NCI-H1694 (cell line): ENCODE measurements around the gene DNAJA3.

Experiments
- DNase-seq: peaks from one replicate; lab custom pipeline; 2025; lab: John Stamatoyannopoulos, UW

The DNAJA3 gene

DNA sequence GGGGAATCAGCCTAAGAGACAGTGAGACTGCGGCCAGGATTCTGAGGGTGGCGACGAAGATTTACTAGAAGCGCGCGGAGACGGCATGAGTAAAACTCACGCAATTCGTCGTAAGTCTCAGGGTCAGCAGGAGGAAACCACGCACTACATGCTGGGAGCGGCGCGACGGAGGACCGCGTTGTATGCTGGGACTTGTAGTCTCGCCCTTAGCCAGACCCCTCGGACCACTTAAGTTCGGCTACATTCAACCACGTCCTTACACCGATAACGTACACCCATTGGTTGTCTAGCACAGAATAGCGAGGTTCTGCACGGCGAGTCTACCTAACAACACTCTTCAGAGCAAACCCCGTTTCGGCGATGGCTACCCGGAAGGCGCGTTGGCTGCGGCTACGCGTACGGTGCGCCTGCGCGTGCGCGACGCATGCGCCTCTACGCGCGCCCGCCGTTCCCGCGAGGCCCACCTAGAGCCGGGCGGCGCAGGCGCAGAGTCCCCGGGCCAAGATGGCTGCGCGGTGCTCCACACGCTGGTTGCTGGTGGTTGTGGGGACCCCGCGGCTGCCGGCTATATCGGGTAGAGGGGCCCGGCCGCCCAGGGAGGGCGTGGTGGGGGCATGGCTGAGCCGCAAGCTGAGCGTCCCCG, at the start of gene DNAJA3:
DNAJA3 (plus strand) TSS at position 491 of the 643 bp plus-strand sequence; CDS start at position 505, 14 bp downstream.
- peak; percentile 82 for DNase-seq

DNA sequence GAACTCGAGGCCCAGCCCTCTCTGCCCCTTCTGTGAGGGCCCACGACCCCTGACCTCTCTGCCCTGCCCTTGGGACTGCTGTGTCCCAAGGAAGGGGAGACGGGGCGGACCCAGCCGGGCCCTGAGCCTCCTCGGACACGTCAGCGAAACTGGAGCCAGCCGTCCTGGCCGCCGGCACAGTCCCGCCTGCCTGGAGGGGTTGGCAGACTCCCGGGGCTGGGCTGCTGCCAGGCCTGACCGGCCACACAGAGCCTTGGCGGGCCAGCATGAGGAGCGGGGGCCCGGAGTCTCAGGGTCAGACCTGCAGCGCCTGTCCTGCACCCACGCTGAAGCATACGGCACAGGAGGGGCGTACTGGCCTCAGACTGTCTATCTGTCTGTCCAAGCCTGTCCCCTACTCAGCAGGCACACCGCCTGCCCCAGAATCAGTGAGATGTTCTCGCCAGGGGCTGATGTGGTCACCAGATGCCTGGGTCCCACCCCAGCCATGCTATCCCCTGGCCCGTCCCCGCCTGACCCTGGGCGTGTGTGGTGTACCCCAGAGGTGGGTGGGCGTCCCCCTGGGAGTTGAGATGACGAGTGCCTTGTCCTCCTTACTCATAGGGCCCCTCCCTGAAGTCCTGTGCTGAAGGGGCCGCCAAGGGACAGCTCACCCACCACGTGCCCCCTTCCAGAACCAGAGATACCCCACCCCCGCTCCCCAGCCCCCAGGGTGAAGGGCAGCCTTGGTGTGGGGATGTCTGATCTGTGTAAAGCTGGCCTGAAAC, 49.4 kb upstream of the DNAJA3 start:
- no peak for DNase-seq

DNA sequence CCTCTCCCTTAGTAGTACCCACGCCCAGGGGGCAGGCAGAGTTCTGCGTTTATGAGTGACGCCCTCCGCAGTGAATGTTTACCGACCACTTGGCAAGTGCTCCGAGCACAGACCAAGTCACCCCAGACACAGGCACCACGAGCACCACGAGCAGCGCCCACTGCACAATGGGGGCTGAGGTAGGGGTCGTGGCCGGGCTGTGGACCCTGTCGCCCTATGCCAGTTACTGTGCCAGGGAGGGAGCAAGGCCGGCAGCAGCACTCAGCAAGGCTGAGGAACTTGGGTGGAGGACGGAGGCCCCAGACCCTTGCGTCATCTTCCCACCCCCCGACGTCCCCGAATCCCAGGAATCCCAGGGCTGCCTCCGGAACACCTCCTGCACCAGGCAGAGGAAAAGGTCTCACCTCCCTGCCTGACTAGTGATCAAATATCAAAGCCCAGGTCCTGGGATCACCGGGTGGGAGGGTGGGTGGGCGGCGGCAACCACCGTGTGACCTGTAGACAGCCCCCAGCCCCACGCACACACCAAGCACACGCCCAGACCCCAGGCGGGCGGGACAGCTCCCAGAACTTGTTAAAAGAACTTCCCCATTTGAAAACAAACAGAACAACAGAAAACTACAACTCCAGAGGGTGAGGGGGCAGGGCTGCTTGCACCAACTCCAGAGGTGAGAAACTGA, 48.6 kb upstream of the DNAJA3 start:
- DNase-seq = no peak

DNA sequence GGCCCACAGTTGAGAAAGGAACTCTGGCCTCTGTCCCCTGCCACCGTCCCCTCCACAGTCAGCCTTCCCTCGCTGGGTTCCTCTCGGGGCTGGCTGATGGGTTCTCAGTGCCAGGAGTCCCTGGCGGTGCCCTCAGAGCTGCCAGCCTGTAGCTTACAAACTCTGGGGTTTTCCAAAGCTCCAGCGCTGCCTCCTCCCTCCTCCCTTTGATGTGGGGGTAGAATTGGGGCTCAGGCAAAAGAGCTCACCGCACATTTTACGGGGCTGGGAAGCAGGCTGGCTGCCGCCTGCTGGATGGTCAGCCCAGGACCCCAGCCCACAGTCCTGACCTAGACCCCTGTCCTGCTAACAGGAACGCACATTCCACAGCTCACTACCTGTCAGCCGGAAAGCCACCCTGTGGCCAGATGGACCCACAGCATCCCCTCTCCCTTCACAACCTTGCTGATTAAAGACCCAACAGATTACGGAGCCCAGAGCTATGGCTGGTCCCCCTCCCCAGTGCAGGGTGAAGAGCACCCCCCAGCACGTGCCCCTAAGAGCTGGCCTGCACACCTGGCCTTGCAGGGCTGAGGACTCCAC, 48.0 kb upstream of the DNAJA3 start:
- no peak for DNase-seq

DNA sequence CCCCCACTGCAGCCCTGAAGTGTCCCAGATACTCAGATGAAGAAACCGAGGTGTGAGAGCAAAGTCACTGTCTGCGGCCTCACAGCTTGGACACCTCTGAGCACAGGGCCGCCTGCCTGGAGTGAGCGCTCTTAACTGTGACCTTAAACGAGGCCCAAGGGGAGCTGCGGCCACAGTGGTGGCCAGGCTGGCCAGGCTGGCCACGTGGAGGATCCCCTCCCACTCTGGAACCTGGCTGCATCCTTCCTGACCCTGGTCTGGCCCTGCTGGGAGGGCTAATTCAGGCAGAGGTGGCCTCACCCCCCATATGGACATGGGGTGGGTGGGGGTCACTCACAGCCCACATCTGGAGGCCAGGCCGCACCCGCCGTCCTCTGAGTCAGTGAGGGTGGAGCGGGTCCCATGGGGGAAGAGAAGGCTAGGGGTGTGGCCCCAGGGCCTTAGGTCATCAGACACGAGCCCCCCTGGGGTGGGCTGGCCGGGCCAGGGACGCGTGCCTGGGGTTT, 47.5 kb upstream of the DNAJA3 start:
- DNase-seq = no peak

DNA sequence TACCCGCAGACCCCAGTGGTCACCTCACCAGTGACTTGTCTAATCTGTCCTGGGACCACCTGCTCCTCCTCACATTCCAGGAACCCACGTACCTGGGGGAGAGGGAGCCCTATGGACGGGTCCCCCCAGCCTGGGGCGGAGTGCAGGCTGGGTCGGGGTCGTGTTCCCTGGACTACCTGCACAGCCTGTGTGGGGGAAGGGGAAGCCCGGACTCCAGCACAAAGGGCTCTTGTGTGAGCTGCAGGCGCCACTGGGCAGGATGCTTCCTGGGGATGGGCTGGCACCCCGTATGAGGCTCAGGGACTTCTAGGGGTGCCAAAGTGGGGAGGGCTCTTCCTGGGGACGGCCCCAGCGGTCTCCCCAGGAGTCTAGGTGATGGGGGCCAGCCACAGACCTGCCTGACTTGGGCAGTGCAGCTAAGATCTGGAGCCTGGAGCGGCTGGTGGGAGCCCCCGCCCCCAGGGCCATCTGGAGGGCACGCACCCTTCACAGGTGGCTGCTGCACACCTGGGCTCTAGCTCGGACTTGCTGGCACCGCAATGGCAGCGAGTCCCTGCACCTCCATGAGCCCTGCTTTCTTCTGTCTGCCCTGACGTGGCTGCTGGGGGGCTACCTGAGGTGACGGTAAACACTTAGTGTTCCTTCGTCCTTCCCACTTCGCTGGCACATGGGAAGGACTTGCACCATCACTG, 46.5 kb upstream of the DNAJA3 start:
- DNase-seq = no peak

DNA sequence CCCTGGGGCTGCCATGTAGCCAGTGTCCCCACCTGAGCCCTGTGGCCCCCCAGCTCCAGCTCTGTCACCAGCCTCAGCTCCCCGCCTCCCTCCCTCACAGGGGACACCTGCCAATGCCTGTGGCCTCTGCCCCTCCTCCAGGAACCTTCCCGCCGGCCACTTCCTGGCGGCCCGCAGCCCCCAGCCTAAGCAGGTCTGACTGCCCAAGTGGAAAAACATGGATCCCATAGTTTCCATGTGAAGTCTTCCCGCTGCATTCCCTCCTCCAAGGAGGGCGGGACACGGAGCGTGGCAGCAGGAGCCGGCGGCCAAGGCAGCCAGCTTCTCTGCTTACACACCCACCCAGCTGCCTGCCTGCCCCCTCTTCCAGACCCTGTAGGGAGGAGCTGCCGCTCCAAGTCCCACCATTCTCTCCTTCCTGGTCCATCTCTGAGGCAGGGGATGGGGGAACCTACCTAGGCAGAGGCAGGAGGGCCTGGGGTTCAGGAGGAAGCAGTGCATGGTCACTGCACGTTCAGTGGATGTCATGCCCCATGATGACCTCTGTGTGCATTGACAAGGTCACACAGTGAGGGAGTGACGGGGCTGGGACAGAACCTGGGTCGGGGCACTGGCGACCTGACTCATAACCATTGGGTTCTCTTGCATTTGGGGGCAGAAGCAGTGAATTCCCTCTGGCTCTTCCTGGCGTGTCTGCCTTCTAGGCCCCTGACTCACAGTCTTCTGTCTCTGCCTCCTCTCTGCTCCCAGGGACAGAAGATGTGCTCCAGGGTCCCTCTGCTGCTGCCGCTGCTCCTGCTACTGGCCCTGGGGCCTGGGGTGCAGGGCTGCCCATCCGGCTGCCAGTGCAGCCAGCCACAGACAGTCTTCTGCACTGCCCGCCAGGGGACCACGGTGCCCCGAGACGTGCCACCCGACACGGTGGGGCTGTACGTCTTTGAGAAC, 45.3 kb upstream of the DNAJA3 start:
- no peak for DNase-seq

DNA sequence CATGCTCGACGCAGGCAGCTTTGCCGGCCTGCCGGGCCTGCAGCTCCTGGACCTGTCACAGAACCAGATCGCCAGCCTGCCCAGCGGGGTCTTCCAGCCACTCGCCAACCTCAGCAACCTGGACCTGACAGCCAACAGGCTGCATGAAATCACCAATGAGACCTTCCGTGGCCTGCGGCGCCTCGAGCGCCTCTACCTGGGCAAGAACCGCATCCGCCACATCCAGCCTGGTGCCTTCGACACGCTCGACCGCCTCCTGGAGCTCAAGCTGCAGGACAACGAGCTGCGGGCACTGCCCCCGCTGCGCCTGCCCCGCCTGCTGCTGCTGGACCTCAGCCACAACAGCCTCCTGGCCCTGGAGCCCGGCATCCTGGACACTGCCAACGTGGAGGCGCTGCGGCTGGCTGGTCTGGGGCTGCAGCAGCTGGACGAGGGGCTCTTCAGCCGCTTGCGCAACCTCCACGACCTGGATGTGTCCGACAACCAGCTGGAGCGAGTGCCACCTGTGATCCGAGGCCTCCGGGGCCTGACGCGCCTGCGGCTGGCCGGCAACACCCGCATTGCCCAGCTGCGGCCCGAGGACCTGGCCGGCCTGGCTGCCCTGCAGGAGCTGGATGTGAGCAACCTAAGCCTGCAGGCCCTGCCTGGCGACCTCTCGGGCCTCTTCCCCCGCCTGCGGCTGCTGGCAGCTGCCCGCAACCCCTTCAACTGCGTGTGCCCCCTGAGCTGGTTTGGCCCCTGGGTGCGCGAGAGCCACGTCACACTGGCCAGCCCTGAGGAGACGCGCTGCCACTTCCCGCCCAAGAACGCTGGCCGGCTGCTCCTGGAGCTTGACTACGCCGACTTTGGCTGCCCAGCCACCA, 44.4 kb upstream of the DNAJA3 start:
- DNase-seq = no peak

DNA sequence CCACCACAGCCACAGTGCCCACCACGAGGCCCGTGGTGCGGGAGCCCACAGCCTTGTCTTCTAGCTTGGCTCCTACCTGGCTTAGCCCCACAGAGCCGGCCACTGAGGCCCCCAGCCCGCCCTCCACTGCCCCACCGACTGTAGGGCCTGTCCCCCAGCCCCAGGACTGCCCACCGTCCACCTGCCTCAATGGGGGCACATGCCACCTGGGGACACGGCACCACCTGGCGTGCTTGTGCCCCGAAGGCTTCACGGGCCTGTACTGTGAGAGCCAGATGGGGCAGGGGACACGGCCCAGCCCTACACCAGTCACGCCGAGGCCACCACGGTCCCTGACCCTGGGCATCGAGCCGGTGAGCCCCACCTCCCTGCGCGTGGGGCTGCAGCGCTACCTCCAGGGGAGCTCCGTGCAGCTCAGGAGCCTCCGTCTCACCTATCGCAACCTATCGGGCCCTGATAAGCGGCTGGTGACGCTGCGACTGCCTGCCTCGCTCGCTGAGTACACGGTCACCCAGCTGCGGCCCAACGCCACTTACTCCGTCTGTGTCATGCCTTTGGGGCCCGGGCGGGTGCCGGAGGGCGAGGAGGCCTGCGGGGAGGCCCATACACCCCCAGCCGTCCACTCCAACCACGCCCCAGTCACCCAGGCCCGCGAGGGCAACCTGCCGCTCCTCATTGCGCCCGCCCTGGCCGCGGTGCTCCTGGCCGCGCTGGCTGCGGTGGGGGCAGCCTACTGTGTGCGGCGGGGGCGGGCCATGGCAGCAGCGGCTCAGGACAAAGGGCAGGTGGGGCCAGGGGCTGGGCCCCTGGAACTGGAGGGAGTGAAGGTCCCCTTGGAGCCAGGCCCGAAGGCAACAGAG, 43.5 kb upstream of the DNAJA3 start:
- DNase-seq = no peak

DNA sequence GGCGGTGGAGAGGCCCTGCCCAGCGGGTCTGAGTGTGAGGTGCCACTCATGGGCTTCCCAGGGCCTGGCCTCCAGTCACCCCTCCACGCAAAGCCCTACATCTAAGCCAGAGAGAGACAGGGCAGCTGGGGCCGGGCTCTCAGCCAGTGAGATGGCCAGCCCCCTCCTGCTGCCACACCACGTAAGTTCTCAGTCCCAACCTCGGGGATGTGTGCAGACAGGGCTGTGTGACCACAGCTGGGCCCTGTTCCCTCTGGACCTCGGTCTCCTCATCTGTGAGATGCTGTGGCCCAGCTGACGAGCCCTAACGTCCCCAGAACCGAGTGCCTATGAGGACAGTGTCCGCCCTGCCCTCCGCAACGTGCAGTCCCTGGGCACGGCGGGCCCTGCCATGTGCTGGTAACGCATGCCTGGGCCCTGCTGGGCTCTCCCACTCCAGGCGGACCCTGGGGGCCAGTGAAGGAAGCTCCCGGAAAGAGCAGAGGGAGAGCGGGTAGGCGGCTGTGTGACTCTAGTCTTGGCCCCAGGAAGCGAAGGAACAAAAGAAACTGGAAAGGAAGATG, 42.8 kb upstream of the DNAJA3 start:
- no peak for DNase-seq

DNA sequence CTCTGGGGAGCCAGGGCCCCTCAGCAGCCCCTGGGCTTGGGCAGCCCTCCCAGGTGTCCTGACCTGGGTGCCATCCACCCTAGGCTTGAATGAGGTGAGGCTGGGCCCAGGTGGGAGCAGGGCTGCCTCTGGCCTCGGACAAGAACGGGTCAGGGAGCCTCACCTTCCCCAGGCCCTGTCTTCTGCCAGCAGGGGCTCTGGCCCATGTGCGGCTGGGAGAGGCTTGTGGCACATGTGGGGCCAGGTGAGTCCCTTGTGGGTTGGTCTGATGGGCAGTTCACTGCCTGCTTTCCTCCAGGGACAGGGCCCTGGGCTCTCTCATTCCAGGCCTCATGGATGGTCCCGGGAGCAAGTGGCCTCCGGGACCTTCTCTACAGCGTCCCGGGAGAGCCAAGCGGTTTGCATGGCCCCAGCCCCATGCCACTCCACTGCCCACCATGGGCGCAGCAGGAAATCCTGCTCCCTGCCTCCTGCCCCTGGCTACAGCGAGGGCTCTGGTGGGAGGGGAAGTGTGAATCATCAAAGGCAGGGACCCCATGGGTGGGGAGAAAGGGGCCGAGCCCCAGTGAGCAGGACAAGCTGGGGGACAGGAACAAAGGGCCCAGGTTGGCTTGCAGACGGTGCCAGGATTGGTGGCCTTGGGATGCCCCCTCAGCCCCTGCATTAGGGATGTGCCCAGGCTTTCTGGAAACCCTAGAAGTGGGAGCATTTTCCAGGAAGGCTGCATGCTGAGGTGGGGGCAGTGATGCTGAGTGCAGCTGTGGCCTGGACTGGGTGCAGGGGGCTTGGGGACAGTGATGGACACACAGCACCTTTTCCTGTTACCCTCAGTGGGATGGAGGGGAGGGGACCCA, 41.9 kb upstream of the DNAJA3 start:
- no peak for DNase-seq

DNA sequence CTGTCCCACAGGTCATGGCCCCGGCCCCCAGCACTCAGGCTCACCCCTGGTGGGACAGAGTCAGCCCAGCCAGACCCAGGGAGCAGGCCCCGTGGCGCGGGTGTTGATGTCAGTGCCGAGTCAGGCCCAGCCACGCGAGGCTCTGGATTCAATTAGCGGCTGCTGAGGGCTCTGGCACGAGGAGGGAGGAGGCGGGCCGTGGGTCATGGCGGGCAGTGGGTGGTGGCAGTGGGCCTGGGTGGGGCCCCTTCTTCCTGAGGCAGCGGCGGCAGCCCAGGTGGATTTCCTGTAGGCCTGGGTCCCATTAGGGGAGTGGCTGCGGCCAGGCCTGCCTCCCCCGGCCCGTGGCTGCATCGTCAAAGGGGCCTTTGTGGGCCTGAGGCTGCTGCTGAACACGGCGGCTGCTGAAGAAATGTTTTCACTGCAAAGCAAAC, 41.1 kb upstream of the DNAJA3 start:
- no peak for DNase-seq

DNA sequence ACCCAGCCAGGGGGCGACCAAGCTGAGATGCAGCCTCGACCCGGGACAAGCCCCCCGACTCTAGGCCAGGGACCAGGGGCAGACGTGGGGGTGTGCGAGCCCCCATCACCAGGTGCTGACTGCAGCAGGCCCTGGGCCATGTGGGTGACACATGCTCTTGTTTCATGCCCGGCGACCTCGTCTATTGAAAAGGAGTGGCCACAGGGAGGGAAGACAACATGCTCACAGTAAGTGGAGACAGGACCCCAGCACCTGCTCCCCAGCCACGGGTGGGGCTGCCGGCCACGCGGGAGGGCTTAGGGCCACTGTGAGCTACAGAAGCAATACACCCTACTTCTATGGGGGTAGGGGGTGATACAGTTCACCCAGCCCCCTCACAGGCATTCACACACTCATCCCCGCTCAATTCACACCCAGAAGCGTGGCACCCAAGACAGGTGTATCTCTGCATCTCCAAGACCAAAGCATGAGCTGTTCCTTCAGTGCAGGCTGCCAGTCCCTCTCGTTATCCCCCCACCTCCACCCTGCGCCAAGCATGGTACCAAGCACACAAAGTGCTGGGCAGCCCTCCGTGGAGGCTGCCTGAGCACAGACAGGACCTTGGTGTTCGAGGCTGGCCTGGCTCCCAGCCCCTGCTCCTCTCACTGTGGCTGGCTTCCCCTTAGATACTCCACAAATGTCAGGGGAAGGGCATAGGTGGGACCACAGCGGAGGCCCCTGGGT, 40.4 kb upstream of the DNAJA3 start:
- DNase-seq = no peak

DNA sequence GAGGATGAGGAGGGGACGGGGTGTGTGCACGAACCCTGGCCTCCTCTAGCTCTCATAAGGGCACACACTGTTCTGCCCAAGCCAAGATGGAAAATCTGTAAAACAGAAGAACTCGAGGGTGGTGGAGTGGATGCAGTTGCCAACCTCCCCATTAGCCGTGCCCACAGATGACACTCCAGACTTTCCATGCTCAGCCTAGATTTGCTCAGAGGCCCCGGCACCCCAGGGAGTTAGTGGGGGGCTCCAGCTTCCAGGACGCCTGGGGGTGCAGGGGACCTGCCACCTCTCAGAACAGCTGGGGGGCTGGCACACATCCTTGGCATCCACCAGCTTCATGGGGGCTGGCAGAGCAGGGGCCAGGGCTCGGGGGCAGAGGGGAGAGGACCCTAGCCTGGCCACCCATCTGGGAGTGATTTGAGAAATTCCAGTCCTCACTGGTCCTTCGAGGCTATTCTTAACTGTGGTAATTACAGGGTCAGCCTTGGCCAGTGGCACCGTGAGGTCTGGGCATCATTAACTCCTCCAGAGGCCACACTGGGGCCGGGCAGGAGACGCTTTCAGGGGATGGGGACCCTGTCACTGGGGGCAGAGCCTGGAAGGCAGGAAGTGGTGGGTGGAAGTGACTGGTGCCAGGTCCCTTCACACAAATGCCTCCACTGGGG, 39.7 kb upstream of the DNAJA3 start:
- no peak for DNase-seq

DNA sequence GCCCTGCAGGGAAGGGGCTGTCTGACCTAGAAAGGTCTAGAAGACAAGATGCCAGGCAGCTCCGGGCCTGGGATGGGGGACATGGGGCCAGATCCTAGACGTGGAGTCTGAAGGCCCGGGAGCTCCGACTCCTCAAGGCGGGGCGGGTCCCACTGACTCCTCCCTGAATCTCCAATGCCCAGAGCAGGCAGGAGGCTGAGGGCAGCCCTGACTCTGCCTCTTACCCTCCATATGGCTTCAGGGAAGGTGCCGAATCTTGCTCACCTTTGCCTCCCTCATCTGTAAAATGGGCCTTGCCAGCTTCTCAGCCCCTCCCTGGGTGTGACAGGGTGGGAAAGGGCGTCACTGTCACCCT, 39.2 kb upstream of the DNAJA3 start:
- DNase-seq = no peak

DNA sequence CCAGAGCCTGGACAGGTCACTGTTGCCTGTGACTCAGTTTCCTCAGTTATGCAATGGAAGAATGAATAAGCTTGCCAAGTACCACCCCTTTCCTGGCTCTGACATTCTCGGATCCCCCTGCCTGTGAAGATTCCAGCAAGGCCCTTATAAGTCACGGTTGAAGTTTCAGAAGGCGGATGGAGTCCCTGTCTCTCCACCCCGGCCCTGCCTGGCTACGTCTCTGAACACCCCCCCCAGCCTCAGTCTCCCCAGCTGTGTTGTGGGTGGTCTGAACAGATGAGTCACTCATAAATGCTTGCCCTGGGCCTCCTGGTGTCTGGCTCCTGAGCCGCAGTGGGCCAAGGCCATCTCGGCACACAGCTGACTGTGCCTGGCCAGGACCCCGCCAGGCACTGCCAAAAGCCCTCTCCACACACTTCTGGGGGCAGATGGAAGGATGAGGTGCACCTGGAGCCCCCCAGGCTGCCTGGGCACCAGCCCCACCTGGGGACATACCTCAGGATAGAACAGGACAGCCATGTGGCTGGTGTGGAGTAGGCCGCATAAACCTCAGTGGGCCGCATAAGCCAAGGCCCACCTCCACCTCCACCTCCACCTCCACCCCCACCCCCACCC, 38.6 kb upstream of the DNAJA3 start:
- no peak for DNase-seq
